Panc1 (cell line): ENCODE data around the gene GPATCH8. TPM values are rescaled to one million over a fixed set of nuclear protein-coding genes. Genes with fewer than 3 reads are reported as not detected.

ENCODE experiments used
- ATAC-seq: fragments of 200-7000 bp; cut with Tn5 transposase; 2 replicates; pipeline ENCODE4 v1.9.1; 2020; ENCODE audit warnings: mild to moderate bottlenecking, moderate library complexity
- BruUV-seq: library from RNA; stranded (reverse); fragments of 400-500 nt; replicated peaks from 2 replicates; lab custom pipeline; 2021; lab: Mats Ljungman, UMichigan
- CTCF ChIA-PET: fragments of 300-600 bp; sonication (Branson Sonifier 250); formaldehyde crosslinking; loops from one replicate; lab custom pipeline; 2022; ENCODE audit warnings: antibody characterized with exemption; lab: Charles Lee
- POLR2A ChIA-PET: fragments of 300-600 bp; sonication (Branson Sonifier 250); formaldehyde crosslinking; loops from one replicate; lab custom pipeline; 2022; ENCODE audit warnings: antibody characterized with exemption; lab: Charles Lee
- DNase-seq: peaks from one replicate; pipeline ENCODE4 v3.0.0-alpha.2; 2010; ENCODE audit warnings: low read depth, low spot score
- H3K27ac ChIP-seq: 2 replicates; pipeline ENCODE4 v1.5.1; 2011; ENCODE audit warnings: mild to moderate bottlenecking, low read length, inconsistent platforms
- H3K27me3 ChIP-seq: fragments of 200-500 bp; sonication (Bioruptor generic); 2 replicates; pipeline ENCODE4 v1.6.0; 2014; ENCODE audit warnings: low read length, inconsistent platforms; ENCODE audit not compliant: control insufficient read depth, insufficient read depth
- H3K36me3 ChIP-seq: fragments of 200-500 bp; sonication (Bioruptor generic); 2 replicates; pipeline ENCODE4 v1.5.1; 2014; ENCODE audit warnings: inconsistent platforms, mild to moderate bottlenecking, low read length, moderate library complexity; ENCODE audit not compliant: control insufficient read depth, insufficient read depth
- H3K4me1 ChIP-seq: 2 replicates; pipeline ENCODE4 v1.5.1; 2011; ENCODE audit warnings: inconsistent platforms, mild to moderate bottlenecking, low read length, moderate library complexity; ENCODE audit not compliant: control insufficient read depth, insufficient read depth
- H3K4me3 ChIP-seq, 2 experiments: 2 replicates each; pipeline ENCODE4 v1.5.1; 2011 to 2012; ENCODE audit warnings: low read depth in 2 of 2, low read length in 2 of 2, mild to moderate bottlenecking in 2 of 2, inconsistent platforms in 1 of 2, moderate library complexity in 1 of 2
- H3K9me3 ChIP-seq: fragments of 200-500 bp; sonication (Bioruptor generic); 2 replicates; pipeline ENCODE4 v1.5.1; 2014; ENCODE audit warnings: low read depth, mild to moderate bottlenecking, inconsistent platforms, low read length, moderate library complexity; ENCODE audit not compliant: control insufficient read depth, insufficient read depth
- POLR2AphosphoS5 ChIP-seq: IDR thresholded peaks from 2 replicates; pipeline ENCODE4 v1.6.1; 2012; ENCODE audit warnings: mild to moderate bottlenecking, low read depth, low read length, moderate library complexity
- SIN3A ChIP-seq: IDR thresholded peaks from 2 replicates; pipeline ENCODE4 v1.6.1; 2012; ENCODE audit warnings: low read depth, mild to moderate bottlenecking, low read length, moderate library complexity, borderline replicate concordance; ENCODE audit not compliant: insufficient read depth
- TCF7L2 ChIP-seq: IDR thresholded peaks from 2 replicates; pipeline ENCODE4 v1.6.1; 2011; ENCODE audit warnings: mild to moderate bottlenecking, low read depth, low read length, inconsistent platforms
- in situ Hi-C: cut with HindIII; loops from 2 replicates; pipeline ENCODE4 v1.10.0; 2016; ENCODE audit warnings: low sequenced_read_pairs, low pct_unique_long_range_greater_than_20kb
- intact Hi-C: fragments of 100-400 bp; cut with micrococcal nuclease; formaldehyde crosslinking; loops from one replicate; pipeline ENCODE4 v1.10.0; 2022; ENCODE audit not compliant: unreplicated experiment
- total RNA-seq: library from RNA; stranded (reverse); gene quantifications from one replicate; pipeline ENCODE4 v1.2.1, GENCODE V29; 2021; ENCODE audit not compliant: unreplicated experiment
- TF ChIP-seq, protein P1 (sequence below), 2 experiments: IDR thresholded peaks; 2 replicates each; pipeline ENCODE4 v1.6.1; 2011 to 2012; ENCODE audit warnings: low read depth in 2 of 2, control low read depth in 1 of 2, low read length in 1 of 2, mild to moderate bottlenecking in 1 of 2, moderate library complexity in 1 of 2; ENCODE audit not compliant: insufficient read depth in 1 of 2
- TF ChIP-seq, protein P2 (sequence below): fragments of 450-650 bp; IDR thresholded peaks from 2 replicates; pipeline ENCODE4 v1.5.1; 2017; ENCODE audit warnings: mild to moderate bottlenecking

Gene GPATCH8
- total RNA-seq, 1 experiment from 2014 or later = 30.8 TPM

DNA sequence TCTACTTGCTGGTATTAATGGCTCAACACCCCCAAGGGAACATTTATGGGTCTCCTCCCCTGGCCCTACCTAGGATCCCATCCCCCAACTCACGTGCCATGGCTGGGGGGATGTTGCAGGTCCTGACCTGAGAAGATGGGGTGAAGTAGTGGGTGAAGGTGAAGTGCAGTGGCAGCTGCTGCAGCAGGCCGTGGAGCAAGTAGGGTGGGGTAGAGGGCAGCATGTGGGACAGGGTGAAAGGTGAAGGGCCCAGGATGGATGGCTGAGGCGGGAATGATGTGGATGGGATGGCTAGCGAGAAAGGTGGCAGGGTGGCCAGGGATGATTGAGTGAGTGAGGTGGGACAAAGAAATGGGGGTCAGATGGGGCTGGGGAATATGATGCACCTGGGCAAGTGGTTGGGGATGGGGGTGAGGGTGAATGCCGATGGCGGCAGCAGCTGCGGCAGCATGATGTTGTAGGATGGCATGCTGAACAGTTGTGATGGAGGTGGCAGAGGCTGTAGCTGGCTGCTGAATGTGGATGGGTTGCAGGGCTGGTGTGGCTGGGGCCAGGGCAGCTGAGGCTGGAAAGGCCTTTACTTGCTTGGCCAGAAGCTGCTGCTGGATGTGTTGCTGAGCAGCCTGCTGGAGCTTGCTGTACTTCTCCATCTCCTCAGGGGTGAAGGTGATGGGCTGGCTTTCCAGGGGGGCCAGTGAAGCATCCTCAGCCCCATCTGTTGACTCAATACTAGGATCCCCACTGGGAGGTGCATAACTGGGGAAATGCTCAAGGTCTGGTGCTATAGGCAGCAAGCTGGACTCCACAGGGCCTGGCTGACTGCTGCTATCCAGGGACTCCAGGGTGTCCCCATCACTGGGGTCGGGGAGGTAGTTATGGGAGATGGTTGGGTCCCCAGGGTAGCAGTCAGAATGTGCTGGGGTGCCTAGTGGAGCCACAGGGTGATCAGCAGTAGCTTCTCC is 105.4 kb downstream of the GPATCH8 start:
- CTCF ChIA-PET = no interaction called here
- DNase-seq = no peak

DNA sequence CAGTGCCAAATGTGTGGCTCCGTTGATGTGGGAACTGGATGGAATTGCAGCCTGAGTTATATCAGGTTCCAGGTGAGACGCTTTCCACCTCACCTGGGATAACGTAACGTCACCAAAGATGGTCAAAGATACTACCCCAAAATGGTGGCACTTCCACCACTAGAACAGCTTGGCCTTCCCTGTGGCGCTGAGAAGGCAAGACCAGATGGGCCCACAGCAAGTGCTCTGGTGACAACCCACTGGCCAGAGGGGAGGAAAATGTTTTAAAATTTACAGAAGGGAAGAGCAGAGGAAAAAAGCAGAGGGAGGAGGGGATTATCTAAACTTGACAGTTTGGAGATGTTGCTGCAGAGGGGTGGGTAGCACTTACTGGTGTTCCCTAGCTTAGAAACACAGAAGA is 106.3 kb downstream of the GPATCH8 start:
- no peak overlapping the region for H3K4me3 ChIP-seq
- in situ Hi-C loops (no loop called here), intact Hi-C loops (no loop called here)
- CTCF ChIA-PET = no interaction called here
- H3K27me3 ChIP-seq = no peaks in the 10 kb centered on the region
- H3K27ac ChIP-seq = no peak overlapping the region
- H3K9me3 ChIP-seq = no peaks in the 10 kb centered on the region
- no peak for TF ChIP-seq SIN3A
- TF ChIP-seq TCF7L2 = no peak
- TF ChIP-seq, protein P1, sequence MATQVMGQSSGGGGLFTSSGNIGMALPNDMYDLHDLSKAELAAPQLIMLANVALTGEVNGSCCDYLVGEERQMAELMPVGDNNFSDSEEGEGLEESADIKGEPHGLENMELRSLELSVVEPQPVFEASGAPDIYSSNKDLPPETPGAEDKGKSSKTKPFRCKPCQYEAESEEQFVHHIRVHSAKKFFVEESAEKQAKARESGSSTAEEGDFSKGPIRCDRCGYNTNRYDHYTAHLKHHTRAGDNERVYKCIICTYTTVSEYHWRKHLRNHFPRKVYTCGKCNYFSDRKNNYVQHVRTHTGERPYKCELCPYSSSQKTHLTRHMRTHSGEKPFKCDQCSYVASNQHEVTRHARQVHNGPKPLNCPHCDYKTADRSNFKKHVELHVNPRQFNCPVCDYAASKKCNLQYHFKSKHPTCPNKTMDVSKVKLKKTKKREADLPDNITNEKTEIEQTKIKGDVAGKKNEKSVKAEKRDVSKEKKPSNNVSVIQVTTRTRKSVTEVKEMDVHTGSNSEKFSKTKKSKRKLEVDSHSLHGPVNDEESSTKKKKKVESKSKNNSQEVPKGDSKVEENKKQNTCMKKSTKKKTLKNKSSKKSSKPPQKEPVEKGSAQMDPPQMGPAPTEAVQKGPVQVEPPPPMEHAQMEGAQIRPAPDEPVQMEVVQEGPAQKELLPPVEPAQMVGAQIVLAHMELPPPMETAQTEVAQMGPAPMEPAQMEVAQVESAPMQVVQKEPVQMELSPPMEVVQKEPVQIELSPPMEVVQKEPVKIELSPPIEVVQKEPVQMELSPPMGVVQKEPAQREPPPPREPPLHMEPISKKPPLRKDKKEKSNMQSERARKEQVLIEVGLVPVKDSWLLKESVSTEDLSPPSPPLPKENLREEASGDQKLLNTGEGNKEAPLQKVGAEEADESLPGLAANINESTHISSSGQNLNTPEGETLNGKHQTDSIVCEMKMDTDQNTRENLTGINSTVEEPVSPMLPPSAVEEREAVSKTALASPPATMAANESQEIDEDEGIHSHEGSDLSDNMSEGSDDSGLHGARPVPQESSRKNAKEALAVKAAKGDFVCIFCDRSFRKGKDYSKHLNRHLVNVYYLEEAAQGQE (IDR thresholded peaks at IDR 0.05; ENCODE audit: insufficient read depth in 1 of 2, low read depth in 2 of 2, low read length in 1 of 2) = no peak
- TF ChIP-seq, protein P2, sequence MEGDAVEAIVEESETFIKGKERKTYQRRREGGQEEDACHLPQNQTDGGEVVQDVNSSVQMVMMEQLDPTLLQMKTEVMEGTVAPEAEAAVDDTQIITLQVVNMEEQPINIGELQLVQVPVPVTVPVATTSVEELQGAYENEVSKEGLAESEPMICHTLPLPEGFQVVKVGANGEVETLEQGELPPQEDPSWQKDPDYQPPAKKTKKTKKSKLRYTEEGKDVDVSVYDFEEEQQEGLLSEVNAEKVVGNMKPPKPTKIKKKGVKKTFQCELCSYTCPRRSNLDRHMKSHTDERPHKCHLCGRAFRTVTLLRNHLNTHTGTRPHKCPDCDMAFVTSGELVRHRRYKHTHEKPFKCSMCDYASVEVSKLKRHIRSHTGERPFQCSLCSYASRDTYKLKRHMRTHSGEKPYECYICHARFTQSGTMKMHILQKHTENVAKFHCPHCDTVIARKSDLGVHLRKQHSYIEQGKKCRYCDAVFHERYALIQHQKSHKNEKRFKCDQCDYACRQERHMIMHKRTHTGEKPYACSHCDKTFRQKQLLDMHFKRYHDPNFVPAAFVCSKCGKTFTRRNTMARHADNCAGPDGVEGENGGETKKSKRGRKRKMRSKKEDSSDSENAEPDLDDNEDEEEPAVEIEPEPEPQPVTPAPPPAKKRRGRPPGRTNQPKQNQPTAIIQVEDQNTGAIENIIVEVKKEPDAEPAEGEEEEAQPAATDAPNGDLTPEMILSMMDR = no peak
- TF ChIP-seq POLR2AphosphoS5 = no peak
- ATAC-seq (no peak), DNase-seq (no peak)
- no TSS peak for BruUV-seq
- H3K4me1 ChIP-seq = no peaks in the 10 kb centered on the region
- H3K36me3 ChIP-seq = peaks cover 9% of the 10 kb centered on the region
- POLR2A ChIA-PET = no interaction called here

More for the DNA sequence above, 105.4 kb downstream of the GPATCH8 start:
- H3K4me1 ChIP-seq = no peaks in the 10 kb centered on the region
- H3K27me3 ChIP-seq = no peaks in the 10 kb centered on the region
- ATAC-seq = no peak
- H3K9me3 ChIP-seq = no peaks in the 10 kb centered on the region
- no peak overlapping the region for H3K27ac ChIP-seq
- no peak overlapping the region for H3K4me3 ChIP-seq
- H3K36me3 ChIP-seq = peaks cover 9% of the 10 kb centered on the region
- TF ChIP-seq, protein P1 (IDR thresholded peaks at IDR 0.05; ENCODE audit: insufficient read depth in 1 of 2, low read depth in 2 of 2, low read length in 1 of 2) = no peak
- TF ChIP-seq TCF7L2 = no peak
- no peak for TF ChIP-seq SIN3A
- no peak for TF ChIP-seq POLR2AphosphoS5
- intact Hi-C loops (no loop called here), in situ Hi-C loops (no loop called here)
- POLR2A ChIA-PET = interaction anchor here (0.6 kb wide), 1 partner anchor 288 kb away, joined by 6 read pairs; no protein-coding TSS in a partner anchor
- BruUV-seq = no TSS peak
